NCI-H2227 (cell line): ENCODE measurements around the gene TBX2.

ENCODE experiments used
- DNase-seq: peaks from one replicate; lab custom pipeline; 2025; ENCODE audit not compliant: unreplicated experiment; lab: John Stamatoyannopoulos, UW

Gene TBX2

GRCh38 chr17:61368049-61368831 is 31.4 kb upstream of the TBX2 start:
- DNase-seq = no peak

GRCh38 chr17:61368832-61369450 is 30.7 kb upstream of the TBX2 start:
- no peak for DNase-seq

- no peak for DNase-seq
Measured at GRCh38 chr17:61369751-61370150, 29.9 kb upstream of the TBX2 start.

GRCh38 chr17:61371179-61371578 is 28.5 kb upstream of the TBX2 start:
- no peak for DNase-seq

GRCh38 chr17:61371606-61372005 is 28.0 kb upstream of the TBX2 start:
- DNase-seq = no peak

- DNase-seq = no peak
Measured at GRCh38 chr17:61372436-61372835, 27.2 kb upstream of the TBX2 start.

- DNase-seq = no peak
Measured at GRCh38 chr17:61376931-61377838, 22.5 kb upstream of the TBX2 start.

- no peak for DNase-seq
Measured at GRCh38 chr17:61378658-61379456, 20.8 kb upstream of the TBX2 start.

GRCh38 chr17:61379457-61380216 is 20.0 kb upstream of the TBX2 start:
- no peak for DNase-seq

GRCh38 chr17:61380217-61380835 is 19.3 kb upstream of the TBX2 start:
- peak; percentile 59 for DNase-seq

GRCh38 chr17:61380836-61381525 is 18.7 kb upstream of the TBX2 start:
- peak; percentile 80 for DNase-seq

- peak; percentile 18 for DNase-seq
Measured at GRCh38 chr17:61381537-61381936, 18.1 kb upstream of the TBX2 start.

GRCh38 chr17:61382796-61383688 is 16.6 kb upstream of the TBX2 start:
- no peak for DNase-seq

GRCh38 chr17:61383689-61384201 is 15.9 kb upstream of the TBX2 start:
- DNase-seq = no peak

GRCh38 chr17:61384354-61384691 is 15.3 kb upstream of the TBX2 start:
- no peak for DNase-seq

GRCh38 chr17:61384692-61385576 is 14.7 kb upstream of the TBX2 start:
- DNase-seq = no peak
